ENCODE results near the gene MAPKBP1. TPM values are rescaled to one million over a fixed set of nuclear protein-coding genes. Genes with fewer than 3 reads are reported as not detected.

The MAPKBP1 gene
- total and polyA plus RNA-seq, 2 of the 13 experiments (the other 11 are each of a cell fraction or from before 2014, with no cell fraction given): 3.0 to 7.3 TPM

DNA sequence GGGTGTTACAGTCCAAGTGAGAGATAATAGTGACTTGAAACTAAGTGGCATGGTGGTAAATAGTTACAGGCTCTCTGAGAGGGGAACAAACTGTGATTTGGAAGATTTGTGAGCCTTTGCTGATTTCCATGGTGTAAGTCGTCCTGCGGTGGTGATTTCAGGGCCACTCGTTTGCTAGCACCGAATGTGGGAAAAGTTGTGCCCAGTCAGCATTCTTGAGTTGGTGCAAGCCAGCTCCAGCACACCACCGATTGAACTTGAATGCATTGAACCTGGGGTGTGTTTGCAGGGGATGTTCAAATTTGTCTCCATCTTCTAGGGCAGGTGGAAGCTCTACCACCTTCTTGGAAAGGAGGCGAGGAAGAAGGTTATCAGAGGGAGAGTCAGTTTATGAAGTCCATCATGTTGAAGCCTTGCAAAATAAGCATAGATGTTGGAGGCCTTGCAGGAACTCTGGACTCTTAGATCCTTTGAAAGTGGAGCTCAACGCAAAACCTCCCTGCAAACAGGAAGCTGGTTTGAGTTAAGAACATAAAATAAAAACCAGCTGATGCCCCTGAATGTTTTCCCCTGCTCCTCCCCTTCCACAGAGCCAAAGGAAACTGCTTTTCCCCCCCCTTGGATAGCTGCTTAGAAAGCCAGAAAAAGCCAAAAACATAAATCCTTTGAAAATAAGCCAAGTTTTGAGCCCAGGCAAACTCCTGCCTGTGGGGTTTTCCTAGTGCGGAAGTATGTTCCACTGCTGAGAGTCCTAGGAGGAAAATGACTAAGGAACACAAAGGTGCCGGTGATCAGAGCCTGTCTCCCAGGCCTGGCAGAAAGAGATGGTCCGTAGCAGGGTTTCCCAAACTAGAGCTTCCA, 21.9 kb downstream of the MAPKBP1 start (continued):
- TF ChIP-seq SMAD3 (CRISPR knock-in tag; IDR thresholded peaks at IDR 0.05): no peak
- TF ChIP-seq ZNF605 (CRISPR knock-in tag; IDR thresholded peaks at IDR 0.05): no peak
- no peak for TF ChIP-seq PAX8 (CRISPR knock-in tag; IDR thresholded peaks at IDR 0.05; ENCODE audit: borderline replicate concordance)
- no peak for TF ChIP-seq ELF4 (CRISPR knock-in tag; IDR thresholded peaks at IDR 0.05; ENCODE audit: borderline replicate concordance)
- TF ChIP-seq ETV5 (CRISPR knock-in tag; IDR thresholded peaks at IDR 0.05; ENCODE audit: borderline replicate concordance): peak; percentile 19; the same call in 1 of the 2 replicates
- no peak for TF ChIP-seq JARID2 (CRISPR knock-in tag; IDR thresholded peaks at IDR 0.05; ENCODE audit: insufficient replicate concordance)
- TF ChIP-seq, protein P1, sequence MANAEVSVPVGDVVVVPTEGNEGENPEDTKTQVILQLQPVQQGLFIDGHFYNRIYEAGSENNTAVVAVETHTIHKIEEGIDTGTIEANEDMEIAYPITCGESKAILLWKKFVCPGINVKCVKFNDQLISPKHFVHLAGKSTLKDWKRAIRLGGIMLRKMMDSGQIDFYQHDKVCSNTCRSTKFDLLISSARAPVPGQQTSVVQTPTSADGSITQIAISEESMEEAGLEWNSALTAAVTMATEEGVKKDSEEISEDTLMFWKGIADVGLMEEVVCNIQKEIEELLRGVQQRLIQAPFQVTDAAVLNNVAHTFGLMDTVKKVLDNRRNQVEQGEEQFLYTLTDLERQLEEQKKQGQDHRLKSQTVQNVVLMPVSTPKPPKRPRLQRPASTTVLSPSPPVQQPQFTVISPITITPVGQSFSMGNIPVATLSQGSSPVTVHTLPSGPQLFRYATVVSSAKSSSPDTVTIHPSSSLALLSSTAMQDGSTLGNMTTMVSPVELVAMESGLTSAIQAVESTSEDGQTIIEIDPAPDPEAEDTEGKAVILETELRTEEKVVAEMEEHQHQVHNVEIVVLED (CRISPR knock-in tag; IDR thresholded peaks at IDR 0.05; ENCODE audit: borderline replicate concordance): no peak
- TF ChIP-seq, protein P2, sequence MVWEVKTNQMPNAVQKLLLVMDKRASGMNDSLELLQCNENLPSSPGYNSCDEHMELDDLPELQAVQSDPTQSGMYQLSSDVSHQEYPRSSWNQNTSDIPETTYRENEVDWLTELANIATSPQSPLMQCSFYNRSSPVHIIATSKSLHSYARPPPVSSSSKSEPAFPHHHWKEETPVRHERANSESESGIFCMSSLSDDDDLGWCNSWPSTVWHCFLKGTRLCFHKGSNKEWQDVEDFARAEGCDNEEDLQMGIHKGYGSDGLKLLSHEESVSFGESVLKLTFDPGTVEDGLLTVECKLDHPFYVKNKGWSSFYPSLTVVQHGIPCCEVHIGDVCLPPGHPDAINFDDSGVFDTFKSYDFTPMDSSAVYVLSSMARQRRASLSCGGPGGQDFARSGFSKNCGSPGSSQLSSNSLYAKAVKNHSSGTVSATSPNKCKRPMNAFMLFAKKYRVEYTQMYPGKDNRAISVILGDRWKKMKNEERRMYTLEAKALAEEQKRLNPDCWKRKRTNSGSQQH (CRISPR knock-in tag; IDR thresholded peaks at IDR 0.05; ENCODE audit: low read depth): no peak
- TF ChIP-seq ADNP (CRISPR knock-in tag; IDR thresholded peaks at IDR 0.05): no peak
- TF ChIP-seq, protein P3, sequence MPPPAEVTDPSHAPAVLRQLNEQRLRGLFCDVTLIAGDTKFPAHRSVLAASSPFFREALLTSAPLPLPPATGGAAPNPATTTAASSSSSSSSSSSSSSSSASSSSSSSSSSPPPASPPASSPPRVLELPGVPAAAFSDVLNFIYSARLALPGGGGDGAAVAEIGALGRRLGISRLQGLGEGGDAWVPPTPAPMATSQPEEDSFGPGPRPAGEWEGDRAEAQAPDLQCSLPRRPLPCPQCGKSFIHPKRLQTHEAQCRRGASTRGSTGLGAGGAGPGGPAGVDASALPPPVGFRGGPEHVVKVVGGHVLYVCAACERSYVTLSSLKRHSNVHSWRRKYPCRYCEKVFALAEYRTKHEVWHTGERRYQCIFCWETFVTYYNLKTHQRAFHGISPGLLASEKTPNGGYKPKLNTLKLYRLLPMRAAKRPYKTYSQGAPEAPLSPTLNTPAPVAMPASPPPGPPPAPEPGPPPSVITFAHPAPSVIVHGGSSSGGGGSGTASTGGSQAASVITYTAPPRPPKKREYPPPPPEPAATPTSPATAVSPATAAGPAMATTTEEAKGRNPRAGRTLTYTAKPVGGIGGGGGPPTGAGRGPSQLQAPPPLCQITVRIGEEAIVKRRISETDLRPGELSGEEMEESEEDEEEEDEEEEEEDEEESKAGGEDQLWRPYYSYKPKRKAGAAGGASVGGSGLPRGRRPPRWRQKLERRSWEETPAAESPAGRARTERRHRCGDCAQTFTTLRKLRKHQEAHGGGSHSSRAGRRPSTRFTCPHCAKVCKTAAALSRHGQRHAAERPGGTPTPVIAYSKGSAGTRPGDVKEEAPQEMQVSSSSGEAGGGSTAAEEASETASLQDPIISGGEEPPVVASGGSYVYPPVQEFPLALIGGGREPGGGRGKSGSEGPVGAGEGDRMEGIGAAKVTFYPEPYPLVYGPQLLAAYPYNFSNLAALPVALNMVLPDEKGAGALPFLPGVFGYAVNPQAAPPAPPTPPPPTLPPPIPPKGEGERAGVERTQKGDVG (CRISPR knock-in tag; IDR thresholded peaks at IDR 0.05; ENCODE audit: borderline replicate concordance): no peak
- no peak for TF ChIP-seq ZNF143 (CRISPR knock-in tag; IDR thresholded peaks at IDR 0.05)
- no peak for TF ChIP-seq JUN (CRISPR knock-in tag; IDR thresholded peaks at IDR 0.05)
- no peak for TF ChIP-seq ZNF569 (CRISPR knock-in tag; IDR thresholded peaks at IDR 0.05; ENCODE audit: borderline replicate concordance)
- TF ChIP-seq SMC3 (IDR thresholded peaks at IDR 0.05; ENCODE audit: low read length): no peak
- TF ChIP-seq KDM1A (CRISPR knock-in tag; IDR thresholded peaks at IDR 0.05): no peak
- peak; percentile 98 for TF ChIP-seq MAFK (conservative IDR thresholded peaks at IDR 0.05 in 1 of 2, IDR thresholded peaks at IDR 0.05 in 1 of 2; ENCODE audit: low read length in 2 of 2)
- TF ChIP-seq RNF2 (conservative IDR thresholded peaks at IDR 0.05; ENCODE audit: low read depth): no peak
- TF ChIP-seq, protein P4, sequence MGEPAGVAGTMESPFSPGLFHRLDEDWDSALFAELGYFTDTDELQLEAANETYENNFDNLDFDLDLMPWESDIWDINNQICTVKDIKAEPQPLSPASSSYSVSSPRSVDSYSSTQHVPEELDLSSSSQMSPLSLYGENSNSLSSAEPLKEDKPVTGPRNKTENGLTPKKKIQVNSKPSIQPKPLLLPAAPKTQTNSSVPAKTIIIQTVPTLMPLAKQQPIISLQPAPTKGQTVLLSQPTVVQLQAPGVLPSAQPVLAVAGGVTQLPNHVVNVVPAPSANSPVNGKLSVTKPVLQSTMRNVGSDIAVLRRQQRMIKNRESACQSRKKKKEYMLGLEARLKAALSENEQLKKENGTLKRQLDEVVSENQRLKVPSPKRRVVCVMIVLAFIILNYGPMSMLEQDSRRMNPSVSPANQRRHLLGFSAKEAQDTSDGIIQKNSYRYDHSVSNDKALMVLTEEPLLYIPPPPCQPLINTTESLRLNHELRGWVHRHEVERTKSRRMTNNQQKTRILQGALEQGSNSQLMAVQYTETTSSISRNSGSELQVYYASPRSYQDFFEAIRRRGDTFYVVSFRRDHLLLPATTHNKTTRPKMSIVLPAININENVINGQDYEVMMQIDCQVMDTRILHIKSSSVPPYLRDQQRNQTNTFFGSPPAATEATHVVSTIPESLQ (CRISPR knock-in tag; conservative IDR thresholded peaks at IDR 0.05): no peak
- TF ChIP-seq IRF2 (CRISPR knock-in tag; IDR thresholded peaks at IDR 0.05): no peak
- TF ChIP-seq KDM5A (IDR thresholded peaks at IDR 0.05; ENCODE audit: borderline replicate concordance, low read length): no peak
